ENCODE measurements around the gene MEX3B.

MEX3B gene

DNA sequence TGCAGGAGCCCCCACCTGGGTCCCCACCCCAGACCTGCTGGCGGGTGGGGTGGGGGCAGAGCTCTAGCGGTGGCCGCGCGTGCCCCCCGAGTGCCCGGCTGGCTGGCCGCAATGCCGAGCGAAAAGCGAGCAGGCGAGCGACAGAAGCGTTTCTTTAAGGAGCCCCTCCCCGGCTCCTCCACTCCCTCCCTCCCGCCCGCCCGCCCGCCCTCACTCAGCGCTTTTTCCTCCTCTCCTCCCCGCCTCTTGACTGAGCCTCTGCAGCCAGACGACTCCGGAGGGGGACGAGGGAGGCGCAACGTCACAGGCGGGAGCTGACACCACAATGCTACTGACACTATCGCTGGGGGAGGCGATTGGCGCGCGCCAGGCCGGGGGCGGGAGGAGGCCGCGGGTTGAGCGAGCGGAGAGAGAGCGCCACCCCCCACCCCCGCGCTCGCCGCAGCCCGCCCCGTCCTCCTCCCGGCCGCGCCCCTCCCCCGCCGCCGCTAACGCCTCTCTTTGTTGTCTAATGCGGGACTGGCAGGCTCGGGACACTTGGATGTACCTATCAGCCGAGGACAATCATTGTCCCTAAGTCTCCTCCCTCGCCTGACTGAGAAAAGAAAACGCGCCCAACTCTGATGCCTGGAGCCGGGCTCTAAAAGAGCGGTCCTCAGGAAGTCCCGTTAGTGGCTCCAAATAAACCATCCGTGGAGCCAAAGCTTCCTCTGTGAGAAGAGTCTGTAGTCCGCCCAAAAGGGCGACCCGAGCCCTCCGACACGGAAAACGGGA, at the start of gene MEX3B:
MEX3B (minus strand) TSS at position 127 of the 774 bp plus-strand sequence. CDS start 313 bp downstream, outside the sequence.
- DNase-seq, result peak; percentile 96

DNA sequence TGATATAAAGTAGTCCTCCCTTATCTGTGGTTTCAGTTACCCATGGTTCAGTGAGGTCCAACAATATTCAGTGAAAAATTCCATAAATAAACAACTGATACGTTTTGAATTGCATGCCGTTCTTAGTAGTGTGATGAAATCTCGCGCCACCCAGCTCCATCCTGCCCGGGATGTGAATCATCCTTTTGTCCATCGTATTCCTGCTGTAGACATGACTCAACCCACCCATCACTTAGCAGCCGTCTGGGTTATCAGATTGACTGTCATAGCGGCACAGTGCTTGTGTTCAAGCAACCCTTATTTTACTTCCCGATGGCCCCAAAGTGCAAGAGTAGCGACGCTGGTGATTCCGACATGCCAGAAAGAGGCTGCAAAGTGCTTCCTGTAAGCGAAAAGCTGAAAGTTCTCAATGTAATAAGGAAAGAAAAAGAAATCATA, 48.0 kb upstream of the MEX3B start:
- DNase-seq, result no peak

DNA sequence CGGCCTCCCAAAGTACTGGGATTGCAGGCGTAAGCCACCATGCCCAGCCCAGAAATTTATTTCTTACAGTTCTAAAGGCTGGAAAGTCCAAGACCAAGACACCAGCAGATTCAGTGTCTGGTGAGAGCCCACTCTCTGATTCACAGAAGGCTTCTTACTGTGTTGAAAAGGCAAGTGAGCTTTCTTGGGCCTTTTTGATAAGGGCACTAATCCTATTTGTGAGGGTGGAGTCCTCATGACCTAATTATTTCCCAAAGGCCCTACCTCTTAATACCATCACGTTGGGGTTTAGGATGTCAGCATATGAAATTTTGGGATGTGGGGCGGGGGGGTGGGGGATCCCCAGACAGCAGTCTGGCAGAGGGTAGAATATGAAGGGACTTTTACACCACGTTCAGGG, 47.5 kb upstream of the MEX3B start:
- no peak for DNase-seq

DNA sequence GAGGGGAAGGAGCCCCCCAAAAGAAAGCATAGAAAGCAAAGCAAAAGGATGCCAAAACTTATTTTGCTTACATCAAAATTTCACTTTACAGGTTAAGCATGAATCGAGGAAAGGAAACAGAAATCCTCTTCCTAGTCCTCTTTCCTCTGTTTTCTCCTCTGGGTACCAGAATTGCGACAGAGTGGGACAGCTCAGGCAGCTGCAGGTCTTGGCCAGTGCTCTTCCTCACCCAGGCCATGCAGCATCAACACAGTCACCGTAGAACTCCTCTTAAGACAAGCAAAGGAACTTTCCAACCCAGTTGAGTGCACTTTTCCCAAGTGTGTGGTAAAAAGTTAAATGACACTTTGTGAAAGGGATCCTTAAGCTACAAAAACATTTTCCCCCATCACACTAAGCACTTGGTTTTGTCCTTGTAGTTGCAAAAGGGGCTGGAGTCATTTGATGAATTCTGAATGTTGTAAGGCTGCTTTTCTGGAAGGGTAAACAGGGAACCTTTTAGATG, 45.9 kb upstream of the MEX3B start:
- no peak for DNase-seq

DNA sequence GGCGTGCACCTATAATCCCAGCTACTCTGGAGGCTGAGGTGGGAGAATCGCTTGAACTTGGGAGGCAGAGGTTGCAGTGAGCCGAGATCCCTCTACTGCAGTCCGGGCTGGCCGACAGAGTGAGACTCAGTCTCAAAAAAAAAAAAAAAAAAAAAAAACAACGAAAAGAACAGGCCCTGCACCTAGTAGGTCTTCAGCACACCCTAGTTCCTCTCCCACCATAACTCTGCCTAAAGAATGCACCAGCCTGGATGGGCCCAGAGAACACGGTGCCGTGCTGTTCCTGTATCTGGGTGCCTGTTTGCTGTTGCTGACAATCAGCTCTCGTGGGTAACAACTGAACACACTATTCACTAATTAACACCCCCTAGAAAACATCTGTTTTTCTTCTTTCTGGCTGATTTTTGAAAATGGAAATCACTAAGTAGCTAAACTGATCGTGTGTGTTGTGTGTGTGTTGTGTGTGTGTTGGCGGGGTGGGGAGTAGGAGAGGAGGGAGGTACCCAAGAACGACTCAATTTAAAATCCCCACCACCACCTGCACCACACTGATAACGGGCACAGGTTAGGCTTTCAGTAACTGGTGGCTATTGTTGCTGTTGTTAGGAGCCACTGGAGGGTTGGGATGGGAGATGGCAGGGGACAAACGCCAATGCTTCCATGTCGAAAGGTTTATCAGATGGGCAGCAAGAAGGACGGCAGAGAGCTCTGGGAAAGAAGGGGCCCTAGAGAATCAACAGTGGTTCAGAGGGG, 40.6 kb upstream of the MEX3B start:
- no peak for DNase-seq

DNA sequence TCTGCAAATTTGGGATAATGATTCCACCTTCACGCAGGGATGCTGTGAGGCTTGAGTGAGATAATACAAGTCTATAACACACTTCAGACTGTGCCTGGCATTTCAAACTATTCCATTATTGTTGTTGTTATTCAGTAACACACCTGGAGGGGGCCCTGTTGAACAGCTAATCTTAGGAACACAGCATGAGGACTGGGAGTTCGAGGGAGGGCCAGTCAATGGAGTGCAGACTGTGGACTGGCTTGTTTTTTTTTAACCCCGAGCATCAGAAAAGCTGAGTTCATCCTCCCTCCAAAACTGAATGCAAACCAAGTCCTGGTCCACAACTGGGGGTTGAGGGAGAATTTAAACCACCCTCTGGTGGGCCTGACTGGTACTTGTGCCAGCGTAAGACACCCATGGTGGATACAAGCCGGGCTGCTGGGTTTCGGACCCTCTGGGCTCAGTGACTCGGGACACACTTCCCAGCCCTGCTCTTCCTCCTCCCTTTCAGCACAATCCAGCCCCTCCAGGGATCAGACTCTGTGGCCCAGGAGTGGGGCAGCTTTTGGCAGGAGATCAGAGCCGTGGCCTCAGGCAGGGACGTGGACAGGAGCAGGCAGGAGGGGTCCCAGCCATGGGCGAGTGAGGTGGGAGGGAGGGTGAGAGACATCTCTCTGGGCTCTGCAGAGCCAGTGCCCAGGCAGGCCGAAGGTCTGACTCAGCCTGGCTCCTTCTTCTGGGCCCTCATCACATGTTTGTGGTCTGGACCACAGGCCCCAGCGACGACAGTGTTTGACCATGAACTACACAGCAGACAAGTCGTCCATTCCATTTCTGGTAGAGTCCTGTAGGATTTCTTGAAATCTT, 36.3 kb upstream of the MEX3B start:
- no peak for DNase-seq

DNA sequence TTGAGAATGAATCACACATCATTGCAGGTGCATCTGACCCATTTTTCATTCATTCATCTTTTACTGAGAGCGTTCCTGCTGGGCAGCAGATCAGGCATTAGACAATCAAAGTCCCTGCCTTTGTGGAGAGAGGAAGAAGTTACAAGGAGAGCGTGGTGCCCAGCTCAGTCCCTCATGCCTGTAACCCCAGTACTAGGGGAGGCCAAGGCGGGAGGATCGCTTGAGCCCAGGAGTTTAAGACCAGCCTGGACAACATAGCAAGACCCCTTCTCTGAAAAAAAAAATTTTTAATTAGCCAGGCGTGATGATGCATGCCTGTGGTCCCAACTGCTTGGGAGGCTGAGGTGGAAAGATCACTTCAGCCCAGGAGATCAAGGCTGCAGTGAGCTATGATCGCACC, 35.0 kb upstream of the MEX3B start:
- DNase-seq, result no peak

DNA sequence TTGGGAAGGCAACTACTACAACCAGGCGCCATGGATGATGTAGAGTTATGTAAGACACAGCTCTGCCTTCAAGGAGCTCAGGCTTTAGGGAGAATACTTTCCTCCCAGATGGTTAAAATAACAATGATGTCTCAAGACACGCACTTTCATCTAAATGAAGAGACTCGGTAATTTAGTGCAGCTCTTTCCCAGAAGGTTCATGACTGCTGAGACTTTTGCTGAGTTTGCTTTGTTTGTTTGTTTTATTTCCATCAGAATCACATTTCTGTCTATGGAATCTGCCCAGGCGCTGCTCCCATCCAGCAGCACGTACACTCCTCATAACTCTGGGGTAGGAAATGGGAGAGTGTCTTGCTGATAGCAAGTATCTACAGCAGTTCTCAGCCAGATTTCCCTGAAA, 33.9 kb upstream of the MEX3B start:
- no peak for DNase-seq

DNA sequence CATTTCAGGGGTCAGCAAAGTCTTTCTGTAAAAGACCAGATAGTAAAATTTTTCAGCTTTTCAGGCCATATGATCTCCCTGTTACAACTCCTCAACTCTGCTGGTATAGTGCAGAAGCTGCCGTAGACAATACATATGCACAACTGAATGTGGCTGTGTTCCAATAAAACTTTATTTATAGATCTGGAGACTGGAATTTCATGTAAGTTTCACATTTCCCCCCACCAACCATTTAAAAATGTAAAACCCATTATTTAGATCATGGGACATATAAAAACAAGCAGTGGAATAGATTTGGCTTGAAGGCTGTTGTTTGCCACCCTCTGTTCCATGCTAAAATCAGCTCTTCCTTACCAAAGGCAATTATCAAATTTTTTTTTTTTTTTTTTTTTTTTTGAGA, 28.8 kb upstream of the MEX3B start:
- DNase-seq, result no peak

DNA sequence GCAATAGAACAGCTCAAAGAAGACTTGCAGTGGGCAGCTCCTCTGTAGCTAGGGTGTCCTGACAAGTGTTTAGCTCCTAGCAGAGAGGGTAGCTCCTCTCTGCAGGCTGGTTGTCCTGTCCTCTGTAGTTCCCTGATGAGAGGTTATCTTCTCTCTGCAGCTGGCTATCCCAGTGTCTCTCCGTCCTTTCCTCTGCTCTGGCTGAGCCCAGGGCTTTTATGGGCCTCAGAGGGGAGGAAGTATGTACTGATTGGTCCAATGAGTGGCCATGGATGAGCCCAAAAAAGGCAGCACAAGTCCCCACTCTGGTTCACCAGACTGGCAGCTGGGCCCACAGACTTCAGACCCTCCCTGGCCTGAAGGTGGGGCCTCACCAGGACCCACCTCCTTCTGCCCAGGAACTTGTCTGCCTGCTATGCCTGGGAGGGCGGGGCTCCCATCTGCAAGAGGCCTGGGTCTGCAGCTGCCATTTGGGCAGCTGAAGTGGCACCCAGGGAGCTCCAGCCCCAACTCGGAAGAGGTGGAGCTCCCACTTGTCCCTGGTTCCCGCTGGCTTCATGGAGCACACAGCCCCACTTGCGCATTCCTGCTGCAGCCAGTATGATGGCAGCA, 27.2 kb upstream of the MEX3B start:
- no peak for DNase-seq

DNA sequence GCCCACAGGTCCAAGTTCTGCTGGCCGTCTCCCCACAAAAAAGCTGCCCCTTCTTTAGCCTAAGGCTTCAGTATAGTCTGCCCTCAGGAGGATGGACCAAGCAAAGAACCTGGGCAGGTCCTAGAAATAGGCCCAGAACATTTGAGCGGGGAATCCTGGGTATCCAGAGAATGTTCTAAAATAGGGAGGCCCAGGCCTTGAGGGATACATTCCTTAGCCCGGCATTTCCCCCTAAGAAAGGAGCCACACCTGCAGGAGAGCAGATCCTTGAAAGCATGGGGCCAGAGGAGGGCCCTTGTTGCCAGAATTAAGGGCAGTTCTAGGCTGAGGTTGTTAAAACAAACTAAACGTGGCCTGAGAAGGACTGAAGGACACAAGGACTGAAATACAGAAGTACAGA, 20.6 kb upstream of the MEX3B start:
- no peak for DNase-seq

DNA sequence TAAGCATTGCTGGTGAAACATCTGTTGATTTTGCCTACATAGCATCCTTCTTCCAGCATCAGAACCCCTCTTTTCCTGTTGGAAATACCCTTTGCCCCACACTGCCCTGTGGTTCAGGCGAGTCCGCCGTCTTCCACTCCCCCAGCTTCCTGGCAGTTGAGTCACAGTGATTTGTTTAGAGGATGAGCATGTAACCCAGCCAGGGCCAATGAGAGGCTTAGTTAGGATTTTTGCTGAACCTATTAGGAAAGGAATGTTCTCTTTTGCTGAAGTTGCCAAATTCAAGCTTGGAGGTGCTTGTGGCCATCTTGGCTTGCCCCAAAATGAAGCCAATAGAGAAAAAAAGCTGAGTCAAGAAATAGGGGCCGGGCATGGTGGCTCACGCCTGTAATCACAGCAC, 19.0 kb upstream of the MEX3B start:
- DNase-seq, result peak; percentile 2

DNA sequence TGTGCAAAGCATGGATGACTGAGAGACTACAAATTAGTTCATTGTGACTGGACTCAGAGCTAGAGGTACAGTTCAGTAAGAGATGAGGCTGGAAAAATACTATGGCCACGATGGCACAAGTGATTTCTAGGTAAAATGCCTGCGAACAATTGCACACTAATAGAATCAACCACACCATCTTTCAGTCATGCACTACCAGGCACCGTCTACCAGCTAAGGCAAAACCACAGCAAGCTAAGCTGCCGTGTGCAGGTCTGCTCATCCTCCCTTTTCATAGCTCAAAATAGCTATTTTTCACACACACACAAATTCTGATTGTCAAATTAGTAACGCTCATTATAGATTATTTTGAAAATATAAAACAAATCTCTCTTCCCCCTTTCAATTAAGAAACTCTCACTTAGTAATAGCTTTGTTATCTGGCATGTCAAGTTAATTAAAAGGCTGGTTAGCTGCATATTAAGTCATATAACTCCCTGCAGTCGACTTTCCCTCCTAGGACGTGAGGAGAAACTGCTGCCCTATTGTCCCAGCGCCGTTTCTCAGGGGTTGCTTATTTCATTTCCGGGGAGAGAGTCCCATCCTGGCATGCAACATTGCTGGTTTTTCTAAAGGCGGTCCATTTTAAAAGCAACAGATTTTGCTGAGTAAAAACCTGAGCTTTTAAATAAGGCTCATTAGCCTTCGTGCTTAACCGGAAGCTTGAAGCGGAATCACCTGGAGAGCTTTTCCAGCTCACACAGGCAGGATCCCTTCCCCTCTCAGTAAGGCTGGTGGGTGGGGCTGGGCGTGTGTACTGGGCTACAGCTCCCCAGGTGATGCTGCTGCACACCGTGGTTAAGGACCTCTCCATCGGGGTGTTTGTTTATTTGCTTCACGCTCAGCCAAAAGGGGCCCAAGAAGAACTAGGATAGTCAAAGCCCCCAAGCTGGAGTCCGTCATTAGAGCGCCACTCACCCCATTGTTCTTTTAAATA, 16.9 kb upstream of the MEX3B start:
- DNase-seq, result no peak

DNA sequence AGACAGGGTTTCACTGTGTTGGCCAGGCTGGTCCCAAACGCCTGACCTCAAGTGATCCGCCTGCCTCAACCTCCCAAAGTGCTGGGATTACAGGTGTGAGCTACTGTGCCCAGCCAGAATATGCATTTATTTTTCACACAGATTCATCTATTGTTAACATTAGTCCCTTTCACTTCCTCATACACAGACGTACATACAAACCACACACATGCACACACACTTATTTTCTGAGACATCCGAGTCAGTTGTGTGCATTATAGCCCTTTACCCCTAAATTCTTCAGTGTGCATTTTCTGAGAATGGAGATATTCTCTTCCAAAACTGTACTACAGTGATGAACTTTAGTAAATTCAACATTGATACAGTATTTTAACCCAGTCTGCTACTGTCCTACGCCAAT, 15.0 kb upstream of the MEX3B start:
- DNase-seq, result no peak

DNA sequence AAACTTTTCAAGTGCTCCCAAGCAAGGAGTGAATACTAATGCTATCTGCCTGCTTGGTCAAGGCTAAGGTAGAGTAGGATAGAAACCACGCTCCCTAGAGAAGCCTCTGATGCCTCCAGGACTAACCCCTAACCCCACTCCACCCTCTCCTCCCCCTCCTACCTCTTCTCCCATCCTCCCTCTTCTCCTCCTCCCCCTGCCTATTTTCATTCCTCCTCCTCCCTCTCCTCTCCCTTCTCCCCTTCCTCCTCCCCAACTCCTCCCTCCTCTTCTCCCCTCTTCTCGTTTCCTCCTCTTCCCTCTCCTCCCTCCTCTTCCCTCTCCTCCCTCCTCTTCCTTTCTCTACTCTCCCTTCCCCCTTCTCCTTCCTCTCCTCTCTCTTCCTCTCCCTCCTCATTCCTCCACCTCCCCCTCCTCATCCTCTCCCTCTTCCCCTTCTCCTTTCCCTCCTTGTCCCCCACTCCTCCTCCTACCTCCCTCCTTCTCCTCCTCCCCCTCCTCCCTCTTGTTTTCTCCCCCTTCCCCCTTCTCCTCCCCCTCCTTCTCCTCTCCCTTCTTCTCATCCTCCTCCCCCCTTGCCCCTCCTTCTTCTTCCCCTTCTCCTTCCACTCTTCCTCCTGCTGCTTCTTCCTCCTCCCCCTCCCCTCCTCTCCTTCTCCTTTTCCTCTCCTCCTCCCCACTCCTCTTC, 12.8 kb upstream of the MEX3B start:
- no peak for DNase-seq

DNA sequence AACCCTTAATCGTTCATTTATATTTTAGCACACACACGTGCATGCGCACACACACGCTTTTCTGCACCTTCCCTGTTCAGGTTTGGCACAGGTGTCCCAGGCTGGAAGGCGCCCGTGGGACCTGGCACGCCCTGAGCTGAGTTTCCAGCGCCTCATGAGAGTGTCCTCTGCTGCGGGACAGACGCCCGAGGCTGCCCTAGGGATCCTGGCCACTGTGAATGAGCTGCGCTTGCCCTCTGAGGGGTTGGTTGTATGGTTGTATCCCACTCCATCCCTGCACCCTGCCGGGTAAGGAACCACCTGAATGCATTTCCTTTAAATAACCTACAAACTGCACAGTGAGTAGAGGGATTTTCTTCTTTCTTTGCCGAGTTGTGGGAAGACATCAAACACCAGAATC, 12.2 kb upstream of the MEX3B start:
- no peak for DNase-seq

DNA sequence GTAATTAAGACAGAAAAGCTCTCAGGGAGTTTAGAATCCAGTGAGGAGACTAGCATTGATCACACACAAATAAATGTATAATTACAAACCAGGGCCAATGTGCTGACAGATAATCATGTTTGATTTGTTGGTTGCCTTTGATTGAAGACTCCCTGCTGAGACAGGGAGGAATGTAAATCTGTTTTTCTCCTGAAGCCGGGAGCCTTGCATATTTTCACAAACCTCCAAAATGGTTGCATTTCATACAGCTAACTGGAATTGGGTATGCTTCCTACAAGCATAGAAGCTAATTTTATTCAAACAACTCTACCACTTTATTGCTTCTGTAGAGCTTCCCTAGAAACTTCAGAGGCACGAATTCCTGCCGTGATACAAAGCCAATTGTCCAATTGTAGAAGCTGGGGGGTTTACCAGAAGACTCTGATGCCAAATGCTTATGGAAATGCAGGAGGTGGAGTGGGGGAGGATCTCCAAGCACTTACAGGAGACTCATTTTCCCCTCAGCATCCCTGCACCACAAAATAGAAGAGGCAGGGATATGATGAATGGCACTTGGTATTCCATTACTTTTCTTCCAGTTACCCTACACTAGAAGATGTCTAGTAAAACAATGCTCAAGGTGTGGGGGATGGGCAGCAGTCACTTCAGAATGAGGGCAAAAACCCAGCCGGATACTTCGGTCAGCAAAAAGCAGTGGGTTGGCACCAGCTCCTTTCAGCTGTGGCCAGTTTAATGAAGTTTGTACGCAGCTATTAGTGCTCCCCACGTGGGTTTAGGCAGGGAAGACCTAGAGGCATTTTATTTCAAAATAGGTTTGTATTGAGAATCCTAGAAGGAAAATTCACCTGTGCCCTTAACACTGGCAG, 11.4 kb upstream of the MEX3B start:
- no peak for DNase-seq

DNA sequence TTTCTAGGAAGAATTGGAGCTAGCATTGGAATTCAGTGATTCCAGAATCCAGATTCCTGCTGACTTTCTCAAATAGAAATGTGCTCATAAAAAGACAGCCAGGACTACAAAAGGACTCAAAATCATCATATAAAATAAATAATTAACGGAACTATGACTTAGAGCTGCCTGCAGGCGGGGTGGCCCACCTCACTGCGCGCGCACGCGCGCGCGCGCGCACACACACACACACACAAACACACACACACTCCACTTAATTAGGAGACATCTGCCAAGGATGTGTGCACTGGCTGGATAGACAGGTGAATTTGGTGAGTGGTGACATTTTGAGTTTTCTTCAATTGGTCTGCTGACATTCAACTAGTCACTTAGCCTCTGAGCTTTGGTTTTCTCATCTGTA, 6.9 kb upstream of the MEX3B start:
- DNase-seq, result no peak

DNA sequence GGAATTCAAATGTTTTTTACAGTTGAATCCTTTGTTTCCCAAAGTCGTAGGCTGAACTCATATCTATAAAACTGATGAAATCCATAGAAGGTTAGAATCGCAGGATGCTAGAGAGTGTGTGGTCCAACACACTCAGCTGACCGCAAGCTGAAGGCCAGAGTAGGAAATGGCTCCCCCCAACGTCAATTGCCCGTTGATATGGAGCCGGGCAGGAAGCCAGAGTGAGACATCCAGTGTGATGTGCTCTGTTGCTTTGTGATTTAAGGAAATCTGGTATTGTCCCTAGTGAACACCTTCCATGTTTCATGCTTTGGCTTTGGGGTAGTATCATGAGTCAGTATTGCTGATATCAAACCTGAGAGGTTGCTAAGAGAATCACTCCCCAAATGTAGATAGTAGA, 5.8 kb upstream of the MEX3B start:
- DNase-seq, result no peak

DNA sequence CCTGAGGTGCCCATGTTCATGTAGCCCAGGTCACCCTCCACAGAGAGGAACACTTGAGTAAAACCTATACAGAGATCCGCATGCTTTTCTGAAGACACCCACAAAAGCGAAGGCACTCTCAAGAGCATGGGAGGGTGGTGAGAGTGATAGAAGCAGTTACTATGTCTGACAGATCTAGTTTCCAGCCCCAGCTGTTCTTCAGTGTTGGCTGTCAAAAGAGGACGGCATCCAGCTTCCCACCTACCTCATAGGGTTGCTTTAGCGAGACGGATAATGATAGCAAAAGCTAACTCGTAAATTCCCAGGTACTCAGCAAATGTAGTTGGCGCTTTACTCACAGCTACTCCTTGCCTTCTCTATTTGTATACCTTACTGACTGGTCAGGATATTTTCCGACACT, 3.0 kb upstream of the MEX3B start:
- no peak for DNase-seq
